Gastrocnemius medialis (tissue), 4 donors: ENCODE results near the gene CREBRF. TPM values are rescaled to one million over a fixed set of nuclear protein-coding genes. Genes with fewer than 3 reads are reported as not detected.

ENCODE experiments used
- ATAC-seq, 2 donors: fragments of 150-250 bp; one replicate each; pipeline ENCODE4 v1.9.1; 2016
- DNase-seq, 2 donors: peaks; one replicate each; pipeline ENCODE4 v3.0.0-alpha.2; 2019
- H3K27ac ChIP-seq, 4 donors: fragments of 200-600 bp; sonication (generic); 1 replicate in 1 of 4; 2 replicates in 3 of 4; pipeline ENCODE4 v1.5.1; 2016 to 2018; ENCODE audit warnings: mild to moderate bottlenecking in 2 of 4, moderate library complexity in 1 of 4
- H3K27me3 ChIP-seq, 3 donors: fragments of 200-600 bp; sonication (generic) in 2 of 3; 1 replicate in 1 of 3; 2 replicates in 2 of 3; pipeline versions ENCODE4 v1.5.1 to v1.6.0; 2016 to 2019; ENCODE audit warnings: mild to moderate bottlenecking in 1 of 3, moderate library complexity in 1 of 3
- H3K36me3 ChIP-seq, 2 donors: fragments of 200-600 bp; sonication (generic) in 1 of 2; one replicate each; pipeline ENCODE4 v1.5.1; 2017 to 2018
- H3K4me1 ChIP-seq, 2 donors: fragments of 200-600 bp; sonication (generic) in 1 of 2; one replicate each; pipeline ENCODE4 v1.5.1; 2016 to 2017; ENCODE audit warnings: mild to moderate bottlenecking in 2 of 2
- H3K4me3 ChIP-seq, 4 donors: fragments of 200-600 bp; sonication (generic) in 3 of 4; 1 replicate in 1 of 4; 2 replicates in 3 of 4; pipeline ENCODE4 v1.5.1; 2016 to 2019; ENCODE audit warnings: mild to moderate bottlenecking in 2 of 4
- H3K9me3 ChIP-seq, 3 donors: fragments of 200-600 bp; sonication (generic) in 2 of 3; 1 replicate in 1 of 3; 2 replicates in 2 of 3; pipeline ENCODE4 v1.5.1; 2016 to 2019
- CTCF ChIP-seq, 5 experiments: fragments of 450-650 bp in 3 of 5; fragments of 200-600 bp in 2 of 5; sonication (generic) in 2 of 5; IDR thresholded peaks in 4 of 5; conservative IDR thresholded peaks in 1 of 5; 1 replicate in 4 of 5; 2 replicates in 1 of 5; pipeline ENCODE4 v1.5.1; 2016 to 2019; ENCODE audit warnings: antibody characterized with exemption in 5 of 5, mild to moderate bottlenecking in 3 of 5, moderate library complexity in 3 of 5
- POLR2A ChIP-seq, 2 donors: fragments of 450-650 bp; IDR thresholded peaks; one replicate each; pipeline ENCODE4 v1.6.1; 2017; ENCODE audit warnings: antibody characterized with exemption in 2 of 2, mild to moderate bottlenecking in 2 of 2, moderate library complexity in 2 of 2
- in situ Hi-C, 4 donors: fragments of 200-750 bp; cut with MboI; loops; one replicate each; pipeline versions ENCODE4 v1.15.0 to v1.8.0; 2017; ENCODE audit warnings: low sequenced_read_pairs in 4 of 4
- intact Hi-C: fragments of 100-400 bp; cut with DNase I; formaldehyde crosslinking; loops from one replicate; pipeline ENCODE4 v1.15.1; 2023; ENCODE audit warnings: low total_unique reads
- total RNA-seq, 4 donors: library from RNA; depleted of rRNA; stranded (reverse); fragments of >200 nt; gene quantifications; one replicate each; pipeline versions ENCODE4 v1.1.0 to v1.2.3, GENCODE V29; 2016

Gene CREBRF
- total RNA-seq, 4 donors from 2014 or later: 20.3 to 35.0 (median 25.5) TPM

GRCh38 chr5:173101245-173101644 lies 45.1 kb downstream of the CREBRF start:
- Histone ChIP-seq H3K9me3 (no peaks in the 10 kb centered on the region), H3K36me3 (peaks cover 0 to 13% of the 10 kb centered on the region in 2 donors), H3K27me3 (no peaks in the 10 kb centered on the region), H3K27ac (no peak overlapping the region), H3K4me3 (no peak overlapping the region), H3K4me1 (peaks cover 15 to 17% of the 10 kb centered on the region in 2 donors)
- TF ChIP-seq POLR2A (IDR thresholded peaks at IDR 0.05): no peak
- intact Hi-C loops (no loop called here), in situ Hi-C loops (no loop called here)
- no peak for ATAC-seq
- no peak for DNase-seq

DNA sequence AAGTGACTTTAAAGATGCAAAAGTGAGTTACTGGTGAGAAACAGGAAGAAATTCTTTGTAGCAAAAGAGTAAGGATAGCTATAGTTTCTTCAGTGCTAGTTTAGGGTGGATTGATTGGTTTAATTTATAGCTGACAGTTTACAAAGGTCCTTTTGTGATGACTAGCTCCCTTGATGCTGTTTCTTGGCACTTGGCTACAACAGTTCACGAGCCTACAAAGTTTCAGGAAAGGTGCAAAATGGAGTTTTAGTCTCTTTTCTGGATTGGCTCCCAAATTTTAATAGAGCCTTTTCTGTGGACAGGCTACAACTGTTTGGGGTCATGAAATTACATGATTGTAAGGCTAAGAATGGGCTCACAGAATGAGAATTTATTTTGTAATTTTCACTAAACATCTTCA lies 47.3 kb downstream of the CREBRF start:
- DNase-seq (no peak), ATAC-seq (no peak)
- Histone ChIP-seq H3K9me3 (no peaks in the 10 kb centered on the region), H3K36me3 (peaks cover 0 to 15% of the 10 kb centered on the region in 2 donors), H3K27ac (no peak overlapping the region), H3K4me3 (no peak overlapping the region), H3K27me3 (no peaks in the 10 kb centered on the region), H3K4me1 (peaks cover 0 to 7% of the 10 kb centered on the region in 2 donors)
- intact Hi-C loops (no loop called here), in situ Hi-C loops (no loop called here)
- TF ChIP-seq POLR2A (IDR thresholded peaks at IDR 0.05) (no peak), CTCF (IDR thresholded peaks at IDR 0.05 in 4 of 5, conservative IDR thresholded peaks at IDR 0.05 in 1 of 5) (no peak)

GRCh38 chr5:173108914-173109313 lies 52.8 kb downstream of the CREBRF start:
- in situ Hi-C loops: no loop called here
- H3K4me1 ChIP-seq: no peaks in the 10 kb centered on the region
- H3K27ac ChIP-seq: no peak overlapping the region
- intact Hi-C loops: no loop called here
- ATAC-seq (no peak), DNase-seq (no peak)
- H3K9me3 ChIP-seq: no peaks in the 10 kb centered on the region
- H3K27me3 ChIP-seq: no peaks in the 10 kb centered on the region
- H3K4me3 ChIP-seq: no peak overlapping the region
- H3K36me3 ChIP-seq: peaks cover 0 to 53% of the 10 kb centered on the region in 2 donors
- no peak for TF ChIP-seq POLR2A (IDR thresholded peaks at IDR 0.05)
- no peak for TF ChIP-seq CTCF (IDR thresholded peaks at IDR 0.05 in 4 of 5, conservative IDR thresholded peaks at IDR 0.05 in 1 of 5)

GRCh38 chr5:173114536-173114935 lies 58.4 kb downstream of the CREBRF start:
- in situ Hi-C loops (no loop called here), intact Hi-C loops (no loop called here)
- ATAC-seq (no peak), DNase-seq (no peak)
- Histone ChIP-seq H3K4me1 (no peaks in the 10 kb centered on the region), H3K27me3 (no peaks in the 10 kb centered on the region), H3K9me3 (no peaks in the 10 kb centered on the region), H3K36me3 (peaks cover 0 to 50% of the 10 kb centered on the region in 2 donors), H3K27ac (no peak overlapping the region), H3K4me3 (no peak overlapping the region)
- TF ChIP-seq CTCF (IDR thresholded peaks at IDR 0.05 in 4 of 5, conservative IDR thresholded peaks at IDR 0.05 in 1 of 5): no peak
- no peak for TF ChIP-seq POLR2A (IDR thresholded peaks at IDR 0.05)

DNA sequence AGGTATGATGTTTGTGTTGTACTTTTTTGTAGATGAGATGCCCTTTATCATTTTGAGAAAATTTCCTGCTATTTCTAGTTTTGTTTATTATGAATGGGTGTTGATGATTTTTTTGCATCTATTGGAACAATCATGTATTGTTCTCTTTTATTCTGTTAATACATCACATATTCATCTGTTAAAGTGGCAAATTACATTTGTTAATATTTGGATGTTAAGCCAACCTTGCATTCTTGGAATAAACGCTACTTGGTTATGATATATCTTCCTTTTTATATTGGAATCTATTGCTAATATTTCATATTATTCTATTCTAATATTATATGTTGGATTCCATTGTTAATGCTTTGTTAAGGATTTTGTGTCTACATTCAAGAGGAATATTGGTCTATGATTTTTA lies 63.6 kb downstream of the CREBRF start:
- Histone ChIP-seq H3K27ac (no peak overlapping the region), H3K4me1 (no peaks in the 10 kb centered on the region), H3K27me3 (no peaks in the 10 kb centered on the region), H3K9me3 (no peaks in the 10 kb centered on the region), H3K4me3 (no peak overlapping the region), H3K36me3 (peaks cover 0 to 25% of the 10 kb centered on the region in 2 donors)
- DNase-seq: no peak
- intact Hi-C loops: no loop called here
- ATAC-seq: no peak
- in situ Hi-C loops: no loop called here
- TF ChIP-seq CTCF (IDR thresholded peaks at IDR 0.05 in 4 of 5, conservative IDR thresholded peaks at IDR 0.05 in 1 of 5) (no peak), POLR2A (IDR thresholded peaks at IDR 0.05) (no peak)
